SK-N-SH treated with all-trans-retinoic acid at 6 μM for 48 hours (cell line): ENCODE measurements around the gene SECISBP2.

Experiments
- CREB5 ChIP-seq: fragments of 250-450 bp; sonication (Bioruptor Pico); IDR thresholded peaks from 2 replicates; pipeline ENCODE4 v1.5.1; 2020; ENCODE audit warnings: low read depth, mild to moderate bottlenecking, moderate library complexity
- PATZ1 ChIP-seq: fragments of 250-450 bp; sonication (Bioruptor Pico); IDR thresholded peaks from 2 replicates; pipeline ENCODE4 v1.8.0; 2020; ENCODE audit warnings: mild to moderate bottlenecking, moderate library complexity, borderline replicate concordance
- TCF4 ChIP-seq: fragments of 250-450 bp; sonication (Bioruptor Pico); IDR thresholded peaks from 2 replicates; pipeline ENCODE4 v1.8.0; 2021; ENCODE audit warnings: mild to moderate bottlenecking, moderate library complexity, borderline replicate concordance

- TF ChIP-seq PATZ1 (CRISPR knock-in tag) (no peak), CREB5 (CRISPR knock-in tag) (no peak), TCF4 (no peak)
Measured at GRCh38 chr9:89363921-89364665, 45.8 kb downstream of the SECISBP2 start.
